Measurements from ENCODE around the gene NOS2. TPM values are rescaled to one million over a fixed set of nuclear protein-coding genes. Genes with fewer than 3 reads are reported as not detected.
"Not testable (repeated sequence)": the region's sequence is repeated elsewhere in the genome, so short reads cannot be mapped to it uniquely, and the experiment has no call there.

The NOS2 gene
- total RNA-seq, 4 donors from 2014 or later, result 0.13 to 0.69 (median 0.33) TPM; not detected in 1

GRCh38 chr17:27751622-27752490 lies 48.5 kb downstream of the NOS2 start:
- H3K27me3 ChIP-seq, result no peaks in the 10 kb centered on the region
- no peaks in the 10 kb centered on the region for H3K36me3 ChIP-seq
- no peaks in the 10 kb centered on the region for H3K4me1 ChIP-seq
- TF ChIP-seq POLR2A (IDR thresholded peaks at IDR 0.05; ENCODE audit: low read depth) (no peak), EP300 (IDR thresholded peaks at IDR 0.05) (no peak), CTCF (IDR thresholded peaks at IDR 0.05) (no peak)
- H3K4me3 ChIP-seq, result no peak overlapping the region
- intact Hi-C loops (cut with DNase I), result no loop called here
- no peak overlapping the region for H3K27ac ChIP-seq (replicated peaks in 1 of 4)
- no peak for DNase-seq (ENCODE audit: extremely low spot score)
- 80% methylated on average over 17 of the region's 19 CpGs for WGBS
- H3K9me3 ChIP-seq, result no peaks in the 10 kb centered on the region

GRCh38 chr17:27751166-27751565 lies 49.2 kb downstream of the NOS2 start:
- Histone ChIP-seq H3K27ac (replicated peaks in 1 of 4) (no peak overlapping the region), H3K4me3 (no peak overlapping the region), H3K9me3 (no peaks in the 10 kb centered on the region), H3K4me1 (no peaks in the 10 kb centered on the region), H3K27me3 (no peaks in the 10 kb centered on the region), H3K36me3 (no peaks in the 10 kb centered on the region)
- WGBS, result 79% methylated on average over 8 of the region's 8 CpGs
- TF ChIP-seq EP300 (IDR thresholded peaks at IDR 0.05) (no peak), POLR2A (IDR thresholded peaks at IDR 0.05; ENCODE audit: low read depth) (no peak), POLR2AphosphoS5 (IDR thresholded peaks at IDR 0.05) (no peak), CTCF (IDR thresholded peaks at IDR 0.05) (no peak)
- intact Hi-C loops (cut with DNase I), result no loop called here
- DNase-seq (ENCODE audit: extremely low spot score), result no peak

- DNase-seq (ENCODE audit: extremely low spot score); H3K4me3 ChIP-seq; H3K4me1 ChIP-seq; H3K27ac ChIP-seq (replicated peaks in 1 of 4); H3K9me3 ChIP-seq; H3K27me3 ChIP-seq; H3K36me3 ChIP-seq; intact Hi-C loops (cut with DNase I): not testable (repeated sequence)
- 93% methylated on average over 15 of the region's 15 CpGs for WGBS
Measured at GRCh38 chr17:27749562-27750150, 50.7 kb downstream of the NOS2 start.

- Histone ChIP-seq H3K36me3 (no peaks in the 10 kb centered on the region), H3K27ac (replicated peaks in 1 of 4) (no peak overlapping the region), H3K9me3 (no peaks in the 10 kb centered on the region), H3K4me3 (no peak overlapping the region), H3K27me3 (no peaks in the 10 kb centered on the region), H3K4me1 (no peaks in the 10 kb centered on the region)
- no peak for DNase-seq (ENCODE audit: extremely low spot score)
- TF ChIP-seq EP300 (IDR thresholded peaks at IDR 0.05) (no peak), CTCF (IDR thresholded peaks at IDR 0.05) (no peak), POLR2A (IDR thresholded peaks at IDR 0.05; ENCODE audit: low read depth) (no peak), POLR2AphosphoS5 (IDR thresholded peaks at IDR 0.05) (no peak)
- WGBS, result 73% methylated on average over 5 of the region's 5 CpGs
- intact Hi-C loops (cut with DNase I), result no loop called here
Measured at GRCh38 chr17:27748360-27748825, 51.9 kb downstream of the NOS2 start.

- no peaks in the 10 kb centered on the region for H3K9me3 ChIP-seq
- no peaks in the 10 kb centered on the region for H3K36me3 ChIP-seq
- intact Hi-C loops (cut with DNase I), result no loop called here
- H3K4me3 ChIP-seq, result no peak overlapping the region
- no peaks in the 10 kb centered on the region for H3K27me3 ChIP-seq
- no peaks in the 10 kb centered on the region for H3K4me1 ChIP-seq
- no peak overlapping the region for H3K27ac ChIP-seq (replicated peaks in 1 of 4)
- no peak for DNase-seq (ENCODE audit: extremely low spot score)
- WGBS, result 91% methylated on average over 13 of the region's 13 CpGs
- no peak for TF ChIP-seq POLR2A (IDR thresholded peaks at IDR 0.05; ENCODE audit: low read depth)
- TF ChIP-seq POLR2AphosphoS5 (IDR thresholded peaks at IDR 0.05), result no peak
- no peak for TF ChIP-seq CTCF (IDR thresholded peaks at IDR 0.05)
- TF ChIP-seq EP300 (IDR thresholded peaks at IDR 0.05), result no peak
Measured at GRCh38 chr17:27747462-27748359, 52.6 kb downstream of the NOS2 start.

Measured in esophagus muscularis mucosa (tissue), 4 donors.